Esophagus muscularis mucosa (tissue), 3 donors: ENCODE data around the gene ISG20L2.

Experiments
- CTCF ChIP-seq, 3 experiments: fragments of 200-600 bp in 2 of 3; fragments of 450-650 bp in 1 of 3; sonication (generic) in 2 of 3; IDR thresholded peaks; one replicate each; pipeline ENCODE4 v1.5.1; 2017 to 2019; ENCODE audit warnings: antibody characterized with exemption in 3 of 3, mild to moderate bottlenecking in 2 of 3, moderate library complexity in 1 of 3
- EP300 ChIP-seq: sonication (generic); formaldehyde crosslinking; IDR thresholded peaks from one replicate; pipeline ENCODE4 v1.6.1; 2017; ENCODE audit warnings: antibody characterized with exemption

DNA sequence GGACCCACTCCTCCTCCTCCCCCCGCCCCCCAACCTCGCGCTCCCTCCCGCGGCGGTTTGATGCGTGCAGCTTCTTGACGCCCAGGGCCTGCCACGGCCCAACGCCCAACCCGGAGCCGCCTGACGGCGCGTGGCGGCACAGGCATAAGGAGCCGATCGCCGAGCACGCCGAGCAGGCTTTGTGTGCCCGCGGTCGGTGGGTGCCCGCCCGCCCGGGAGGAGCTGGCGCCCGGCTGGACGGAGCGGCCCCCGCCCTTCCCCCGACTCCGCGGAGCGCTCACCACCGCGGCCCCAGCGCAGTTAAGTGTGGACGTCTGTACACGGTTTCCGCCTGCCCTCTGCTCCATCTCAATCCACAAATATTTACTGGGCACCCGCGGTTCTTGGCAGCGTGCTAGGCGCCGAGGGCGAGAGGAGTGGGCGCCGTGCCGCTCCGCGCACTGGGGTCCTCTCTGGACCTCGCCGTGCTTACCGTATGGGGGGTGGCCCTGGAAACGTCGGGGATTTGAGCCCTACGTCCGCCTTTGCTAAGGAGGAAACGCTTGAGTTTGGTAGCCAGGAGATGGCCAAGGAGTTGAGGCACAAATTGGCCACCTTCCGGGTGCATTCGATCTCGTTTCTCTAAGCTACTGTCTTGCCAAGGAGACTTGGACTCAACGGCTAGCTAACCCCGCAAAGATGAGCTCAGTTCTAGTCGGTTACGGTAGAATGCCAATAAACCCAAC lies 23.4 kb upstream of the ISG20L2 start:
- peak in 1 of 3 experiments; percentile 36 for TF ChIP-seq CTCF (IDR thresholded peaks at IDR 0.05)
- TF ChIP-seq EP300 = no peak
